DMS 273 (cell line): ENCODE measurements around the gene UBAC2.

Experiments used
- DNase-seq: peaks from one replicate; lab custom pipeline; 2025; ENCODE audit not compliant: unreplicated experiment; lab: John Stamatoyannopoulos, UW

The UBAC2 gene

GRCh38 chr13:99266827-99267226 is 66.2 kb downstream of the UBAC2 start:
- DNase-seq: no peak

GRCh38 chr13:99267927-99268326 is 67.3 kb downstream of the UBAC2 start:
- no peak for DNase-seq

GRCh38 chr13:99268822-99269221 is 68.2 kb downstream of the UBAC2 start:
- no peak for DNase-seq

- peak; percentile 27 for DNase-seq
Measured at GRCh38 chr13:99269627-99270241, 69.1 kb downstream of the UBAC2 start.

DNA sequence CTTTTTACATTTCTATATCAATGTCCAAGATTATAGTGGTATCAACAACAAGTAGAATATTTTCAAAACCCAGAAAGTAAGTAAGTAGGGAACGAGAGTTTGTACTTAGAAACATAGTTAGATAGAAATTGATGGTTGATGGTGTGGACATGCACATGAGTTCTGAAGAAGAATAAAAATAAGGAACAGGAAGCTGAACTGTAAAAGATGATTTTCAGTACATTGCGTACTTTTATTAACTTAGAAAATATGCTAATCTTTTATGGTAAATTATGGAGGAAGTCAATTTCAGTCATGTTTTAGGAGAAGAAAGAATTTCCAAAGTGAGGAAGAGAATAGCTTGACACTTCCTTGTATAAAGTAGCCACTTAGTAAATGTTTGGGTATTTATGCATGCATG is 69.9 kb downstream of the UBAC2 start:
- DNase-seq: no peak

- DNase-seq: no peak
Measured at GRCh38 chr13:99271249-99271648, 70.6 kb downstream of the UBAC2 start.

- DNase-seq: no peak
Measured at GRCh38 chr13:99272481-99272880, 71.8 kb downstream of the UBAC2 start.

DNA sequence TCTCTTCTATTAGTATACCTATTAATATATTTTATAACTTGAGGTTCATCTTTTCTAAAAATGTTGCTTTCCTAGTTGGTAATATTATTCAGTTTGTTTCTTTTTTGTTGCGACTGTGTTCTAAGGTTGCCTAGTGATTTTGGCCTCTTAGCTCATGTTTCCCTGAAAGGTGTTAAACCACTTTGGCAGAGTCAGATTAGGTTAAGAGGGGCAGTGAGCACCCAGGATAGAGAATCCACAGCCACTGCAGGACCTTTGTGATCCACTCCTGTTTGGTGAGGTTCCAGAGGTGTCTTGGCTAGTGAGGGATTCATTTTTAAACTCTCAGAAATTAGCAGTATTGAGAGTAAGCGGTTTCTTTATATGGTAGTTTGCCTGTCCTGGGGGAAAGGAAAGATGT is 72.5 kb downstream of the UBAC2 start:
- DNase-seq: no peak

DNA sequence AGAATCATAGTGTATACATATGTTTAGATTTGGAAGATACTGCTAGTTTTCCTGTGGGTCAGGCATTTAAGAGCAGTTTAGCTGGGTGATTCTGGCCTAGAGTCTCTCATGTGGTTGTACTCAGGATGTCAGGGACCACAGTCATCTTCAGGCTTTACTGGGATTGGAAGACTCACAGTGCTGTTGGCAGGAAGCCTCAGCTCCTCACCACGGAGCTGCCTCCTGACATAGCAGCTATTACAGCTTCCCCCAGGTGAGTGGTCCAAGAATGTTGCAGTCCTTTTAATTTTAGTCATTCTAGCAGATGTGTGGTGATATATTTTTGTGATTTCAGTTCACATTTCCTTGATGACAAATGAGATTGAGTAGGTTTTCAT is 74.4 kb downstream of the UBAC2 start:
- no peak for DNase-seq

DNA sequence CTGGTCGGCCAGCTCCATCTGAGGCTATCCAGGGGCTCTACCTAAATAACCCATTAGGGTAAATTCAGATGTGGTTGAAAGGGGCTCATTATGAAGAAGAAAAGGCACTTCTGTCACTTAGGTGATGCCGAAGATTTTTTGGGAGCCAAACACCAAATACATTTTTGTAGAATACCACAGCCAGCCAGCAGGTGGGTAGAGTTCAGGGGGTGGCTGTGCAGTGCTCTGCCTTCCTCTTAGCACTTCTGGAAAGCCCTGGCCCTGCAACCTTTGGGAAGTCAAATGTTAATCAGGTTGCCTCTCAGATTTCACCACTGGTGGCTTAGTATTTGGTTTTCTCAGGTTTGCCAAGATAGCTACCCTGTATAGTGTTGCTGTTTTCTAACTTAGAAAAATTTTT is 76.1 kb downstream of the UBAC2 start:
- no peak for DNase-seq

DNA sequence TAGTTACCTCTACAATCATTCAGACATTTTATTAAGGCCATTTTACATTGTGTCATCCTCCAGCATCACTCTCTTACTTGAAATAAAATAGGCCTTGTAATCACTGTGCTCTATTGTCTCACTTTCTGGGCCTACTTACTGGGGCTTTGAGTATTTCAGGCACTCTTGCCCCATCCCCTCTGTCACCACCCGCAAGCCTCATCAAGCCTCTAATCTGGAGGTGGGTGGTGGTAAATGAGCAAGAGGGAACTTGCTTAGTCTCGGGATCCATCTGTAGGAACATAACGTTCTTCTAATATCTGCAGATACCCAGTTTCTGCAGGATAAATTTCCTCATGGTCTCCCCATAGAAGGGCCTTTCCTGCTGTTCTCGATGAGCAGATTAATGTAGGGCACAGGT is 77.0 kb downstream of the UBAC2 start:
- no peak for DNase-seq

GRCh38 chr13:99278200-99278599 is 77.5 kb downstream of the UBAC2 start:
- no peak for DNase-seq

GRCh38 chr13:99278843-99279242 is 78.2 kb downstream of the UBAC2 start:
- no peak for DNase-seq

GRCh38 chr13:99279637-99280036 is 79.0 kb downstream of the UBAC2 start:
- DNase-seq: no peak

DNA sequence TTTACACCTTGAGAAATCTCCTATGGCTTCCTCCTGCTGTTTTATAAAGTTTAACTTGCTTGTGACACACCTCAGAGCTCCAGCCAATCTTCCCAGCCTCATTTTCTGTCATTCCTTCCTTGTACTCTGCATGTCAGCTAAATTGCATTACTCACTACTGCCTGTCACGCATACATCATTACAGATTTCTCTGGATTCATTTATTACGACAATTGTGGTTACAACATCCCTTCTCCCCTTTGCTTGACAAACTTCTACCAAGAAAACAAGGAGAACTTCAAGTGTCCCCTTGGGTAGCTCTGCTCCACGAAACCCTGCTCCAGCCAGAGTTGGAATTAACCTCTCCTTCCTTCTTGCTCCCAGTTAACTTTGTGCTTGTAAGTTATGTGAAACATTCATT is 79.5 kb downstream of the UBAC2 start:
- DNase-seq: no peak

GRCh38 chr13:99281811-99282263 is 81.2 kb downstream of the UBAC2 start:
- no peak for DNase-seq

DNA sequence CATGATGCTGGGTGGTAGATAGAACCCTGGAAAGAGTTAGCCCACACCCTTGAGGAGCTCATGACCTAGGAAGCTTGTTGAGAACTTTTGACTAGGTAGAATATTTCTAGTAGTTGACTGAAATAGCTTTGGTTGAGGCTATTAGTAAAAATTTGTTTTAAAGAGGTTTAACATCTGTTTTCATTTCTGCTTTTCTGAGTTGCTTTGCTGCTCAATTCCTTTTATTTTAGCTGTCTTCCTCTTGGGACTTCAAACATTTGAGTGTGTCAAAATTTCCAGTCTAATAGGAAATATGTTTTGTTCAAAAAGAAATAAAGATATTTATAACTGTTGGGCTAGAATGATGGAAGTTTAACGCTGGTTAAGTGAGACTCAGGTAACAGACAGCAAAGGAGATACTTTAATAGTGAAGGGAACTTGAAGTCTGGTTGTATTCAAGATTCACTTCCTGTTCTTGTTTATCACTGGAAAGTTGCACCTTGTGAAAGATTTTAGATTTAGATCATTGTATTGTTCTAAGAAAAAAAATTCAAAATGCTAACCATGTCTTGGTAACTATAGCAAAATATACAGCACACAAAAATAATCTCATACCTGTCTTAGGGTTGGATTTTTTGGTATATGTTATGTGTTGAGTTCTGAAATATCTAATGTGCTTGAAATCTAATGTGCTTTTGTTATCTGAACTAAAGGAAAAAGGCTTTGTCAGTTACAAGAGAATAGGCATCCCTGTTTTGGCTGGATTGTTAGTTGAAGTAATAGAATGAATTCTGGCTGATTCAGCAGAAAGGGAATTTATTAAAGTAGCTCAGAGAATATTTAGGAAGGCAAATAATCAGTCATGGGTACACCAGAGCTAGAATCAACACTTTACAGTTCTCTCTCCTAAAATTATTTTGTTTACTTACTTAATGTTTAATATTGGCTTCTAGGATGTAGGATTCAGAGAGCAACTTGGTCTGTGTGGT is 81.9 kb downstream of the UBAC2 start:
- DNase-seq: no peak

DNA sequence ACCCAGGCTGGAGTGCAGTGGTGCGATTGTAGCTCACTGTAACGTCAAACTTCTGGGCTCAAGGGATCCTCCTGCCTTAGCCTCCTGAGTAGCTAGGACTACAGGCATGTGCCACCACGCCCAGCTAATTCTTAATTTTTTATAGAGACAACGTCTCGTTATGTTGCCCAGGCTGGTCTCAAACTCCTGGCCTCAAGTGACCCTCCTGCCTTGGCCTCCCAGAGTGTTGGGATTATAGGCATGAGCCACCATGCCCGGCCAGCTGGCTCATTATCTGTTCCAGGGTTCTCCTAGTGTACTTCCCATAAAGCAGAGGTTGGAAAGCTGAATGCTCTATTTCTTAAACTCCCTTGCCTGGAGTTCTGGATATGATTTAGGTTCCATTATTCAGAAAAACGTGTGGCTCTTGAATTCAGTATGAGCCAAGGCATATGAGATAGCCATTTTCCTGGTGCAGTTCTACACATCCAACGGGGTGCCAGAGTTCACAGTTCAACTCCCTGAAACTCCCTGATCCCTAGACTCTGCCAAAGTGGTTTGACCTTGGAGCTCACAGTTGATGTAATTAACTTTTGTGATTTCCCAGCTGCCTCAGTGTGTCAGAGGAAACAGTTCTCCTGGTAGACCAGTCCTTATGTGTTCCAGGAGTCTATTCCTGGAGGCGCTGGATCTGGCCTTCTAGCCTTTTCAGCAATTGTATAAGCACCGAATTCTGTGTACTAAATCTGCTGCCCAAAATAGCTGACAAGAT is 85.0 kb downstream of the UBAC2 start:
- DNase-seq: no peak

DNA sequence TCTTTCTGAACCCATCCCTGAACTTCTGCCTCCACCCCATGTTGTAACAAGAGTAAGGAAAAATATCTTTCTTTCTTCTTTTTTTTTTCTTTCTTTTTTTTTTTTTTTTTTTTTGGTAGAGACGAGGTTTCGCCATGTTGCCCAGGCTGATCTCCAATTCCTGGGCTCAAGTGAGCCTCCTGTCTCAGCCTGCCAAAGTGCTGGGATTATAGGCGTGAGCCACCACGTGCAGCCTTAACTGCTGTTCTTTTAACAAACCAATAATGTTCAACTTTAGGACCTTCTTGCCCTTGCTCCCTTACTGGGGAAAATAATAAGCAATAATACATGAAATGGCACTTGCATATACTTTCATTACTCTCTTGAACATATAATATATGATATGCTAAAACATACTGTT is 86.9 kb downstream of the UBAC2 start:
- DNase-seq: peak; percentile 42

GRCh38 chr13:99288089-99288488 is 87.4 kb downstream of the UBAC2 start:
- peak; percentile 43 for DNase-seq

GRCh38 chr13:99289271-99289670 is 88.6 kb downstream of the UBAC2 start:
- DNase-seq: no peak
